CD14-positive monocyte (primary cell): ENCODE measurements around the gene EEF1B2. TPM values are rescaled to one million over a fixed set of nuclear protein-coding genes. Genes with fewer than 3 reads are reported as not detected.
"Not testable (repeated sequence)": the region's sequence is repeated elsewhere in the genome, so short reads cannot be mapped to it uniquely, and the experiment has no call there.

ENCODE experiments used
- DNase-seq, 3 donors: peaks; one replicate each; pipeline ENCODE4 v3.0.0-alpha.2; 2011 to 2022
- H2AFZ ChIP-seq: 2 replicates; pipeline ENCODE4 v1.6.0; 2012; ENCODE audit warnings: mild to moderate bottlenecking, low read depth, low read length, inconsistent platforms; ENCODE audit not compliant: insufficient read depth, poor library complexity, severe bottlenecking
- H3K27ac ChIP-seq, 2 donors: 1 replicate in 1 of 2; 2 replicates in 1 of 2; pipeline ENCODE4 v1.5.1; 2012 to 2013; ENCODE audit warnings: low read length in 2 of 2, control low read depth in 1 of 2, inconsistent platforms in 1 of 2, low read depth in 1 of 2, mild to moderate bottlenecking in 1 of 2
- H3K27me3 ChIP-seq, 2 donors: one replicate each; pipeline versions ENCODE4 v1.6.0 to v1.6.1; 2011 to 2013; ENCODE audit warnings: low read length in 2 of 2; ENCODE audit not compliant: control insufficient read depth in 2 of 2, insufficient read depth in 2 of 2
- H3K36me3 ChIP-seq, 2 donors: replicated peaks in 1 of 2; 1 replicate in 1 of 2; 2 replicates in 1 of 2; pipeline versions ENCODE4 v1.5.1 to v1.6.1; 2012 to 2013; ENCODE audit warnings: low read length in 2 of 2, control low read depth in 1 of 2, inconsistent platforms in 1 of 2, mild to moderate bottlenecking in 1 of 2; ENCODE audit not compliant: insufficient read depth in 2 of 2, control insufficient read depth in 1 of 2
- H3K4me1 ChIP-seq, 2 donors: 1 replicate in 1 of 2; 2 replicates in 1 of 2; pipeline versions ENCODE4 v1.5.1 to v1.6.1; 2012 to 2013; ENCODE audit warnings: low read length in 2 of 2, control low read depth in 1 of 2, inconsistent platforms in 1 of 2, mild to moderate bottlenecking in 1 of 2, moderate library complexity in 1 of 2; ENCODE audit not compliant: insufficient read depth in 2 of 2, control insufficient read depth in 1 of 2
- H3K4me2 ChIP-seq: replicated peaks from 2 replicates; pipeline ENCODE3; 2012; ENCODE audit warnings: low read length, moderate library complexity, mild to moderate bottlenecking; ENCODE audit not compliant: poor library complexity, severe bottlenecking; ENCODE audit errors: extremely low read depth
- H3K4me3 ChIP-seq, 3 experiments: fragments of 200-600 bp in 1 of 3; sonication (generic) in 1 of 3; replicated peaks in 1 of 3; 1 replicate in 2 of 3; 2 replicates in 1 of 3; pipeline ENCODE4 v1.5.1; 2011 to 2013; ENCODE audit warnings: low read length in 3 of 3, mild to moderate bottlenecking in 3 of 3, control low read depth in 2 of 3, low read depth in 2 of 3, inconsistent platforms in 1 of 3, moderate library complexity in 1 of 3
- H3K79me2 ChIP-seq: 2 replicates; pipeline ENCODE4 v1.6.0; 2012; ENCODE audit warnings: mild to moderate bottlenecking, control low read depth, inconsistent platforms, low read length, moderate library complexity; ENCODE audit not compliant: insufficient read depth
- H3K9ac ChIP-seq: 2 replicates; pipeline ENCODE4 v1.6.0; 2017; ENCODE audit warnings: low read length, mild to moderate bottlenecking; ENCODE audit not compliant: insufficient read depth, poor library complexity, severe bottlenecking
- H3K9me3 ChIP-seq, 2 donors: replicated peaks in 1 of 2; 1 replicate in 1 of 2; 2 replicates in 1 of 2; pipeline versions ENCODE4 v1.5.1 to v1.6.1; 2012 to 2013; ENCODE audit warnings: low read length in 2 of 2, control low read depth in 1 of 2; ENCODE audit not compliant: control insufficient read depth in 1 of 2, insufficient read depth in 1 of 2
- H4K20me1 ChIP-seq: 2 replicates; pipeline ENCODE4 v1.6.0; 2012; ENCODE audit warnings: mild to moderate bottlenecking, low read length, control low read depth, moderate library complexity; ENCODE audit not compliant: insufficient read depth
- H3K27ac Mint-ChIP-seq, 7 donors: one replicate each; pipeline ENCODE4 v1.8.0; 2020; ENCODE audit warnings: mild to moderate bottlenecking in 7 of 7, mixed read lengths in 7 of 7, moderate library complexity in 6 of 7, inconsistent platforms in 2 of 7
- H3K27me3 Mint-ChIP-seq, 3 donors: one replicate each; pipeline ENCODE4 v1.8.0; 2021 to 2022; ENCODE audit warnings: low read depth in 3 of 3, mild to moderate bottlenecking in 3 of 3, mixed read lengths in 3 of 3, moderate library complexity in 3 of 3, inconsistent platforms in 1 of 3
- H3K36me3 Mint-ChIP-seq, 2 donors: one replicate each; pipeline ENCODE4 v1.8.0; 2020; ENCODE audit warnings: mixed read lengths in 2 of 2, inconsistent platforms in 1 of 2, mild to moderate bottlenecking in 1 of 2
- H3K4me1 Mint-ChIP-seq: one replicate; pipeline ENCODE4 v1.8.0; 2020; ENCODE audit warnings: mild to moderate bottlenecking, mixed read lengths
- H3K4me3 Mint-ChIP-seq, 2 donors: one replicate each; pipeline ENCODE4 v1.8.0; 2020; ENCODE audit warnings: mild to moderate bottlenecking in 2 of 2, mixed read lengths in 2 of 2, moderate library complexity in 1 of 2
- H3K9me3 Mint-ChIP-seq, 7 donors: one replicate each; pipeline ENCODE4 v1.8.0; 2020 to 2022; ENCODE audit warnings: mixed read lengths in 7 of 7, mild to moderate bottlenecking in 6 of 7, moderate library complexity in 6 of 7, inconsistent platforms in 2 of 7
- CTCF ChIP-seq: fragments of 200-600 bp; IDR thresholded peaks from one replicate; pipeline ENCODE4 v1.8.0; 2022; ENCODE audit warnings: antibody characterized with exemption, mild to moderate bottlenecking
- WGBS: methylation state at CpG from one replicate; pipeline ENCODE4 v1.1.5; 2013; ENCODE audit warnings: missing lambda C conversion rate; ENCODE audit not compliant: insufficient coverage; 5-methylcytosine and 5-hydroxymethylcytosine counted together
- intact Hi-C, 2 donors: fragments of 100-400 bp; cut with micrococcal nuclease; formaldehyde crosslinking; loops; one replicate each; pipeline versions ENCODE4 v1.15.0 to v1.15.1; 2023
- polyA plus RNA-seq, 3 donors: library from polyadenylated mRNA; depleted of rRNA in 1 of 3; unstranded in 2 of 3; stranded (reverse) in 1 of 3; fragments of 300-500 nt in 2 of 3; fragments of >200 nt in 1 of 3; fragmentation: Illumina TruSeq in 2 of 3; gene quantifications; 1 replicate in 2 of 3; 2 replicates in 1 of 3; pipeline ENCODE4 v1.2.3, GENCODE V29; 2012 to 2021

EEF1B2 gene
- polyA plus RNA-seq, 3 donors: 330 to 406 (median 355) TPM

GRCh38 chr2:206163251-206163880 lies 3.7 kb downstream of the EEF1B2 start:
- Histone ChIP-seq H3K27ac (no peak overlapping the region), H3K9me3 (peaks cover 0 to 3% of the 10 kb centered on the region in 2 donors), H3K79me2 (peaks cover 37% of the 10 kb centered on the region), H2AFZ (no peak overlapping the region), H3K4me3 (no peak overlapping the region), H3K4me2 (no peak overlapping the region), H3K36me3 (peaks cover 18 to 40% of the 10 kb centered on the region in 2 donors), H3K27me3 (no peaks in the 10 kb centered on the region), H4K20me1 (peaks cover 15% of the 10 kb centered on the region), H3K9ac (no peak overlapping the region), H3K4me1 (peaks cover 12 to 19% of the 10 kb centered on the region in 2 donors)
- peaks cover 15% of the 10 kb centered on the region for H3K4me1 Mint-ChIP-seq
- intact Hi-C loops: no loop called here
- H3K4me3 Mint-ChIP-seq: no peak overlapping the region
- H3K9me3 Mint-ChIP-seq: peaks cover 0 to 13% (median 3%) of the 10 kb centered on the region in 7 donors
- no peak overlapping the region for H3K27ac Mint-ChIP-seq
- H3K27me3 Mint-ChIP-seq: no peaks in the 10 kb centered on the region
- DNase-seq: no peak
- H3K36me3 Mint-ChIP-seq: peaks cover 36 to 55% of the 10 kb centered on the region in 2 donors
- 93% methylated on average over 2 of the region's 3 CpGs for whole genome bisulfite sequencing
- TF ChIP-seq CTCF: no peak

- DNase-seq: peak; percentile 7 to 34 (median 21)
- Histone ChIP-seq H3K27ac (no peak overlapping the region), H3K79me2 (peaks cover 28% of the 10 kb centered on the region), H3K4me3 (no peak overlapping the region), H4K20me1 (peaks cover 15% of the 10 kb centered on the region), H3K9ac (no peak overlapping the region), H3K36me3 (peaks cover 18 to 40% of the 10 kb centered on the region in 2 donors), H2AFZ (no peak overlapping the region), H3K9me3 (peaks cover 0 to 9% of the 10 kb centered on the region in 2 donors), H3K4me1 (peaks cover 9 to 14% of the 10 kb centered on the region in 2 donors), H3K27me3 (no peaks in the 10 kb centered on the region), H3K4me2 (no peak overlapping the region)
- H3K27me3 Mint-ChIP-seq: no peaks in the 10 kb centered on the region
- H3K9me3 Mint-ChIP-seq: peaks cover 2 to 23% (median 9%) of the 10 kb centered on the region in 7 donors
- no peak overlapping the region for H3K27ac Mint-ChIP-seq
- WGBS: 100% methylated on average over 1 of the region's 2 CpGs
- intact Hi-C loops: no loop called here
- no peak overlapping the region for H3K4me3 Mint-ChIP-seq
- peaks cover 36 to 60% of the 10 kb centered on the region in 2 donors for H3K36me3 Mint-ChIP-seq
- TF ChIP-seq CTCF: peak; percentile 86
- peaks cover 12% of the 10 kb centered on the region for H3K4me1 Mint-ChIP-seq
These were observed 4.7 kb downstream of the EEF1B2 start for GRCh38 chr2:206164261-206164862.

GRCh38 chr2:206168230-206168629 lies 8.5 kb downstream of the EEF1B2 start:
- H4K20me1 ChIP-seq, H3K79me2 ChIP-seq, H3K27ac ChIP-seq, H3K4me2 ChIP-seq, H3K27me3 Mint-ChIP-seq, H3K4me1 ChIP-seq, H3K9ac ChIP-seq, H3K27ac Mint-ChIP-seq, H3K4me1 Mint-ChIP-seq, H3K4me3 ChIP-seq, intact Hi-C loops, DNase-seq, H3K27me3 ChIP-seq, H3K9me3 ChIP-seq, H2AFZ ChIP-seq, H3K4me3 Mint-ChIP-seq: not testable (repeated sequence)
- WGBS: 95% methylated on average over 3 of the region's 4 CpGs
- H3K36me3 ChIP-seq: peaks cover 3 to 14% of the 10 kb centered on the region in 2 donors
- H3K9me3 Mint-ChIP-seq: peaks cover 11 to 35% (median 15%) of the 10 kb centered on the region in 7 donors
- H3K36me3 Mint-ChIP-seq: peaks cover 16 to 40% of the 10 kb centered on the region in 2 donors
